Loucy (cell line): ENCODE results near the gene MYBL2.

ENCODE experiments used
- H2AFZ ChIP-seq: fragments of 200-600 bp; sonication (generic); 2 replicates; pipeline ENCODE4 v1.6.0; 2016; ENCODE audit warnings: antibody characterized with exemption, mild to moderate bottlenecking, low read length, moderate library complexity
- H3F3A ChIP-seq: fragments of 200-600 bp; 2 replicates; pipeline ENCODE4 v1.6.0; 2016; ENCODE audit warnings: antibody characterized with exemption, low read depth, mild to moderate bottlenecking
- H3K27me3 ChIP-seq: fragments of 200-600 bp; sonication (generic); 2 replicates; pipeline ENCODE4 v1.6.1; 2014; ENCODE audit warnings: low read length, mild to moderate bottlenecking; ENCODE audit not compliant: insufficient read depth, poor library complexity, severe bottlenecking
- H3K36me3 ChIP-seq: fragments of 200-600 bp; sonication (generic); 2 replicates; pipeline ENCODE4 v1.6.1; 2016; ENCODE audit warnings: low read length; ENCODE audit not compliant: insufficient read depth
- H3K4me1 ChIP-seq: fragments of 200-600 bp; sonication (generic); 2 replicates; pipeline ENCODE4 v1.5.1; 2014; ENCODE audit warnings: low read length, mild to moderate bottlenecking; ENCODE audit not compliant: insufficient read depth, poor library complexity, severe bottlenecking
- H3K4me2 ChIP-seq: fragments of 200-600 bp; sonication (generic); 2 replicates; pipeline ENCODE4 v1.6.0; 2014; ENCODE audit warnings: antibody characterized with exemption, low read length, low read depth, mild to moderate bottlenecking; ENCODE audit not compliant: poor library complexity, severe bottlenecking
- H3K4me3 ChIP-seq: fragments of 200-600 bp; sonication (generic); 2 replicates; pipeline ENCODE4 v1.5.1; 2014; ENCODE audit warnings: low read length, mild to moderate bottlenecking, mixed read lengths; ENCODE audit not compliant: poor library complexity, severe bottlenecking
- H3K79me2 ChIP-seq: fragments of 200-600 bp; sonication (generic); 2 replicates; pipeline ENCODE4 v1.6.1; 2014; ENCODE audit warnings: low read length; ENCODE audit not compliant: insufficient read depth
- H3K9ac ChIP-seq: fragments of 200-600 bp; sonication (generic); 2 replicates; pipeline ENCODE4 v1.6.0; 2014; ENCODE audit warnings: mild to moderate bottlenecking, low read depth, low read length, moderate library complexity; ENCODE audit not compliant: poor library complexity, severe bottlenecking
- H3K9me2 ChIP-seq: fragments of 200-600 bp; sonication (generic); replicated peaks from 2 replicates; pipeline ENCODE4 v1.6.1; 2016; ENCODE audit warnings: low read depth, low read length, mixed read lengths
- H3K9me3 ChIP-seq: fragments of 200-600 bp; sonication (generic); 2 replicates; pipeline ENCODE4 v1.6.1; 2014; ENCODE audit warnings: mild to moderate bottlenecking, antibody characterized with exemption, low read length, low read depth; ENCODE audit not compliant: insufficient read depth
- H4K20me1 ChIP-seq: fragments of 200-600 bp; sonication (generic); 2 replicates; pipeline ENCODE4 v1.6.0; 2014; ENCODE audit warnings: antibody characterized with exemption, low read length, mild to moderate bottlenecking; ENCODE audit not compliant: insufficient read depth, poor library complexity, severe bottlenecking
- CTCF ChIP-seq: fragments of 200-600 bp; sonication (generic); conservative IDR thresholded peaks from 2 replicates; pipeline ENCODE4 v1.5.1; 2014; ENCODE audit warnings: mild to moderate bottlenecking, antibody characterized with exemption, low read length
- EZH2phosphoT487 ChIP-seq: fragments of 200-600 bp; IDR thresholded peaks from 2 replicates; pipeline ENCODE4 v1.6.1; 2018; ENCODE audit warnings: antibody characterized with exemption, mild to moderate bottlenecking, moderate library complexity, borderline replicate concordance

Gene MYBL2

GRCh38 chr20:43731927-43732326, 65.0 kb downstream of the MYBL2 start:
- H3K4me3 ChIP-seq = no peak overlapping the region
- no peak overlapping the region for H3K4me2 ChIP-seq

GRCh38 chr20:43736588-43737158, 69.8 kb downstream of the MYBL2 start:
- Histone ChIP-seq H3K9ac (no peak overlapping the region), H3K4me2 (no peak overlapping the region), H2AFZ (no peak overlapping the region), H3F3A (no peaks in the 10 kb centered on the region), H3K4me3 (no peak overlapping the region), H3K9me2 (no peaks in the 10 kb centered on the region), H3K36me3 (no peaks in the 10 kb centered on the region), H3K27me3 (no peaks in the 10 kb centered on the region), H4K20me1 (no peaks in the 10 kb centered on the region), H3K79me2 (no peaks in the 10 kb centered on the region), H3K9me3 (no peaks in the 10 kb centered on the region), H3K4me1 (no peaks in the 10 kb centered on the region)
- no peak for TF ChIP-seq EZH2phosphoT487
- no peak for TF ChIP-seq CTCF

More at GRCh38 chr20:43731927-43732326, 65.0 kb downstream of the MYBL2 start:
- H3F3A ChIP-seq = no peaks in the 10 kb centered on the region
- H3K9me3 ChIP-seq = no peaks in the 10 kb centered on the region
- no peak overlapping the region for H3K9ac ChIP-seq
- H3K27me3 ChIP-seq = no peaks in the 10 kb centered on the region
- H3K9me2 ChIP-seq = no peaks in the 10 kb centered on the region
- no peaks in the 10 kb centered on the region for H3K4me1 ChIP-seq
- no peak overlapping the region for H2AFZ ChIP-seq
- H3K79me2 ChIP-seq = no peaks in the 10 kb centered on the region
- no peaks in the 10 kb centered on the region for H3K36me3 ChIP-seq
- TF ChIP-seq CTCF = no peak
- TF ChIP-seq EZH2phosphoT487 = no peak
- no peaks in the 10 kb centered on the region for H4K20me1 ChIP-seq

GRCh38 chr20:43737925-43738324, 71.0 kb downstream of the MYBL2 start:
- Histone ChIP-seq H3K4me1 (no peaks in the 10 kb centered on the region), H3K9me2 (no peaks in the 10 kb centered on the region), H3K4me3 (no peak overlapping the region), H3K4me2 (no peak overlapping the region), H2AFZ (no peak overlapping the region), H3F3A (no peaks in the 10 kb centered on the region), H3K27me3 (no peaks in the 10 kb centered on the region), H4K20me1 (no peaks in the 10 kb centered on the region), H3K9ac (no peak overlapping the region), H3K9me3 (no peaks in the 10 kb centered on the region), H3K79me2 (no peaks in the 10 kb centered on the region), H3K36me3 (no peaks in the 10 kb centered on the region)
- TF ChIP-seq CTCF = no peak
- TF ChIP-seq EZH2phosphoT487 = no peak
